ENCODE results near the gene BCAP31. TPM values are rescaled to one million over a fixed set of nuclear protein-coding genes. Genes with fewer than 3 reads are reported as not detected.
A peak's percentile ranks its signal among the peaks of the same experiment; 100 is the strongest.

Gene BCAP31
- total RNA-seq, 1 experiment from 2014 or later, result 232 TPM

DNA sequence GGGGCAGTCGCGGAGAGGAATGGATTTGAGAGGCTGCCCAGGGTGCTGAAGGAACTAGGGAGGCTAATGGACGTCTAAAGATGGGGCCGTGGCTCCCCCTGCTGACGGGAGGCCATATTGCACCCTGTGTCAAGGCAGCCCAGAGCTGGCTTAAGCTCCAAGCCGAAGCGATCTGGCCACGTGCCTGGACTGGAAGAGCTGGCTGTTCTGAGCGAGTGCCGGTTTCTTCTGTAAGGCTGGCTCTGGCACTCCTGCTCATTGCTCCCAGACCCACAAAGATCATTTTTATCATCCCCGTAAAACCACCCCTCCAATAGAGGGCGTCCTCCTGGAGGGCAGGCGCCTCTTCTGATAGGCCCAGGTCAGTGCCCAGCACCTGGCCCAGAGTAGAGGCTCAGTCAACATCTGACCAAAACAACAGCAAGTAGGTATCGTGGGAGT lies 56.2 kb downstream of the BCAP31 start:
- Mint-ChIP-seq H3K4me3 (ENCODE audit: unreplicated experiment) (peak overlapping the region; percentile 72), H3K4me1 (ENCODE audit: low read depth, unreplicated experiment) (no peaks in the 10 kb centered on the region), H3K9me3 (ENCODE audit: unreplicated experiment) (no peaks in the 10 kb centered on the region), H3K27ac (ENCODE audit: unreplicated experiment) (no peak overlapping the region), H3K27me3 (ENCODE audit: insufficient read depth, unreplicated experiment) (peaks cover 4% of the 10 kb centered on the region), H3K36me3 (ENCODE audit: insufficient read depth, unreplicated experiment) (peaks cover 6% of the 10 kb centered on the region)
- peak overlapping the region; percentile 36 for H3K4me3 ChIP-seq (ENCODE audit: low read depth, low read length)
- peak; percentile 73 to 84 for DNase-seq
- intact Hi-C loops (cut with micrococcal nuclease; ENCODE audit: unreplicated experiment), result loop anchor here (1.0 to 2.0 kb wide), 3 partner anchors 111 to 709 kb away; no protein-coding TSS in a partner anchor
- no peaks in the 10 kb centered on the region for H3K4me1 ChIP-seq
- H3K36me3 ChIP-seq (ENCODE audit: control insufficient read depth, insufficient read depth, low read length), result no peaks in the 10 kb centered on the region
- no peaks in the 10 kb centered on the region for H3K27me3 ChIP-seq (replicated peaks; ENCODE audit: control insufficient read depth, insufficient read depth, low read length)
- POLR2A ChIA-PET, result no interaction called here
- no TSS peak for BruUV-seq (replicated peaks)
- TF ChIP-seq, protein P1, sequence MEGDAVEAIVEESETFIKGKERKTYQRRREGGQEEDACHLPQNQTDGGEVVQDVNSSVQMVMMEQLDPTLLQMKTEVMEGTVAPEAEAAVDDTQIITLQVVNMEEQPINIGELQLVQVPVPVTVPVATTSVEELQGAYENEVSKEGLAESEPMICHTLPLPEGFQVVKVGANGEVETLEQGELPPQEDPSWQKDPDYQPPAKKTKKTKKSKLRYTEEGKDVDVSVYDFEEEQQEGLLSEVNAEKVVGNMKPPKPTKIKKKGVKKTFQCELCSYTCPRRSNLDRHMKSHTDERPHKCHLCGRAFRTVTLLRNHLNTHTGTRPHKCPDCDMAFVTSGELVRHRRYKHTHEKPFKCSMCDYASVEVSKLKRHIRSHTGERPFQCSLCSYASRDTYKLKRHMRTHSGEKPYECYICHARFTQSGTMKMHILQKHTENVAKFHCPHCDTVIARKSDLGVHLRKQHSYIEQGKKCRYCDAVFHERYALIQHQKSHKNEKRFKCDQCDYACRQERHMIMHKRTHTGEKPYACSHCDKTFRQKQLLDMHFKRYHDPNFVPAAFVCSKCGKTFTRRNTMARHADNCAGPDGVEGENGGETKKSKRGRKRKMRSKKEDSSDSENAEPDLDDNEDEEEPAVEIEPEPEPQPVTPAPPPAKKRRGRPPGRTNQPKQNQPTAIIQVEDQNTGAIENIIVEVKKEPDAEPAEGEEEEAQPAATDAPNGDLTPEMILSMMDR (IDR thresholded peaks at IDR 0.05; ENCODE audit: insufficient read depth in 1 of 2, low read depth in 1 of 2, low read length in 1 of 2, severe bottlenecking in 1 of 2, unreplicated experiment in 1 of 2), result peak; percentile 74 to 79
- CTCF ChIA-PET, result interaction anchor here (0.5 to 2.1 kb wide), 17 partner anchors 17 to 260 kb away, joined by 3 to 22 read pairs (median 4); partner anchors contain the start of genes BCAP31 and DUSP9
- H3K9me3 ChIP-seq, result no peaks in the 10 kb centered on the region

DNA sequence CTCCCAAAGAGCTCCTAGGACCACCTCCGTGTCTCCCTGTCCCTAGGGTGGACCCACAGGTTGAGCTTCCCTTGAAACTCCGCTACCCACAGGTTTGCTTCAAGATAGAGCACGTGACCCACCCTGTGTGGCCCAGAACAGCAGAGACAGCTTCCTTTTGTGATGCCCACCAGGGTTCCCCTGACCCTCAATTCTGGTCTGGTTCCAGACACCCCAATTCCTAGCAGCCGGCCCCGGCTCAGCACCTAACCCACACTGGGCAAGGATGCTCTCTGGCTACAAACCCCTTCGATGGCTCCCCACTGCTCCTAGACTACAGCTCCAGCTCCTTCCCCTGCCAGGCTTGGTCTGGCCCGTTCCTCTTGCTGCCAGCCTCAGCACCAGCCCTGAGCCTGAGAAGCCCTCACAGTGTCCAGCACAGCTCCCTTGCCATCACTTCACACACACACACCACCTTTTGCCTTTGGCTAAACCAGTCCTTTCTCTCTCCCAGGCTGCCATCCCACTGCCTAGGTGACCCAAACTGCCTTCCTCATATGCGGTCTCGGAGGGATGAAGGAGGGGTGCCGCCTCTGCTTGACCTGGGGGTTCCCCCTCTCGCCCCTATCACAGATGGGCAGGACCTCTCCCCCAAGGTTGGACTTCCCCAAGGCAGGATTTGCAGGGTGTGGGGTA lies 56.8 kb downstream of the BCAP31 start:
- Histone ChIP-seq H3K36me3 (ENCODE audit: control insufficient read depth, insufficient read depth, low read length) (no peaks in the 10 kb centered on the region), H3K4me1 (no peaks in the 10 kb centered on the region), H3K9me3 (no peaks in the 10 kb centered on the region), H3K27me3 (replicated peaks; ENCODE audit: control insufficient read depth, insufficient read depth, low read length) (no peaks in the 10 kb centered on the region), H3K4me3 (ENCODE audit: low read depth, low read length) (peak overlapping the region; percentile 36)
- intact Hi-C loops (cut with micrococcal nuclease; ENCODE audit: unreplicated experiment), result no loop called here
- Mint-ChIP-seq H3K27me3 (ENCODE audit: insufficient read depth, unreplicated experiment) (peaks cover 4% of the 10 kb centered on the region), H3K9me3 (ENCODE audit: unreplicated experiment) (no peaks in the 10 kb centered on the region), H3K4me1 (ENCODE audit: low read depth, unreplicated experiment) (no peaks in the 10 kb centered on the region), H3K27ac (ENCODE audit: unreplicated experiment) (no peak overlapping the region), H3K36me3 (ENCODE audit: insufficient read depth, unreplicated experiment) (peaks cover 6% of the 10 kb centered on the region), H3K4me3 (ENCODE audit: unreplicated experiment) (peak overlapping the region; percentile 72)
- no peak for DNase-seq
- BruUV-seq (replicated peaks), result no TSS peak
- TF ChIP-seq, protein P1 (IDR thresholded peaks at IDR 0.05; ENCODE audit: insufficient read depth in 1 of 2, low read depth in 1 of 2, low read length in 1 of 2, severe bottlenecking in 1 of 2, unreplicated experiment in 1 of 2), result no peak
- ChIA-PET POLR2A (no interaction called here), CTCF (interaction anchor here (0.6 to 2.1 kb wide), 18 partner anchors 16 to 128 kb away, joined by 3 to 22 read pairs (median 4); partner anchors contain the start of gene DUSP9)

DNA sequence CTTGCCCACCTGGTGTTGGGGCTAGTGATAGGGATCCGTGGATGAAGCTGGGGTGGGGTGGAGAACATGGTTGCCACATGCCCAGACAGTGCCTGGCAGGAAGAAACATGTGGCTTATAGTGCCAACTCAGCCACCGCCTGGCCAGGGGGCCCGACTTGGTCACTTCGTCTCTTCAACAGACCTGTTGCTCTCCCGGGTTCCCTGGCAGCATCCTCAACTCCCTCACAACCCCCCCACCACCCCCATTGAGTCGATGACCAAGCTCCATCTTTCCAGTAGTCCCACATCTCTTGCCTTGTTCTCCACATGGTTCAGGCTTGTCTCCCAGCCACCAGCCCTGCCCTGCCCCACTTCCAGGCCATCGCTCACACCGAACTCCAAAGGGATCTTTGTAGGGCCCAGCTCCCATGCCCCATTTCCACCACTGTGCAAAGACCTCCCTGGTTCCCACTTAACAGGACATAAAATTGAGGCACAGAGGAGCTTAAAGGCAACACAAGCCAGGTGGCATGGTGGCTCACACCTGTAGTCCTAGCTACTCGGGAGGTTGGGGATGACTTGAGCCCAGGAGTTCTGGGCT lies 58.4 kb downstream of the BCAP31 start:
- Mint-ChIP-seq H3K4me3 (ENCODE audit: unreplicated experiment) (no peak overlapping the region), H3K4me1 (ENCODE audit: low read depth, unreplicated experiment) (no peaks in the 10 kb centered on the region), H3K27me3 (ENCODE audit: insufficient read depth, unreplicated experiment) (peaks cover 7% of the 10 kb centered on the region), H3K27ac (ENCODE audit: unreplicated experiment) (no peak overlapping the region), H3K36me3 (ENCODE audit: insufficient read depth, unreplicated experiment) (peaks cover 6% of the 10 kb centered on the region), H3K9me3 (ENCODE audit: unreplicated experiment) (no peaks in the 10 kb centered on the region)
- H3K9me3 ChIP-seq, result no peaks in the 10 kb centered on the region
- H3K4me1 ChIP-seq, result no peaks in the 10 kb centered on the region
- DNase-seq, result no peak
- H3K27me3 ChIP-seq (replicated peaks; ENCODE audit: control insufficient read depth, insufficient read depth, low read length), result no peaks in the 10 kb centered on the region
- no peaks in the 10 kb centered on the region for H3K36me3 ChIP-seq (ENCODE audit: control insufficient read depth, insufficient read depth, low read length)
- TF ChIP-seq, protein P1 (IDR thresholded peaks at IDR 0.05; ENCODE audit: insufficient read depth in 1 of 2, low read depth in 1 of 2, low read length in 1 of 2, severe bottlenecking in 1 of 2, unreplicated experiment in 1 of 2), result no peak
- POLR2A ChIA-PET, result no interaction called here
- H3K4me3 ChIP-seq (ENCODE audit: low read depth, low read length), result no peak overlapping the region
- CTCF ChIA-PET, result no interaction called here
- intact Hi-C loops (cut with micrococcal nuclease; ENCODE audit: unreplicated experiment), result no loop called here
- no TSS peak for BruUV-seq (replicated peaks)

All from Caco-2 (cell line).